IMR-90 (cell line): ENCODE results near the gene TP53I11. TPM values are rescaled to one million over a fixed set of nuclear protein-coding genes. Genes with fewer than 3 reads are reported as not detected.

Experiments
- ATAC-seq: fragments of 200-7000 bp; cut with Tn5 transposase; 2 replicates; pipeline ENCODE4 v1.9.1; 2020; ENCODE audit warnings: low read depth, mild to moderate bottlenecking, moderate library complexity
- BruUV-seq: library from RNA; stranded (reverse); fragments of 400-500 nt; replicated peaks from 2 replicates; lab custom pipeline; 2021; lab: Mats Ljungman, UMichigan
- CTCF ChIA-PET: fragments of 300-600 bp; formaldehyde crosslinking; extraction: SDS; loops from one replicate; lab custom pipeline; 2021; ENCODE audit warnings: antibody characterized with exemption; lab: Yijun Ruan, JAX
- POLR2A ChIA-PET: fragments of 300-600 bp; sonication (Branson Sonifier 250); formaldehyde crosslinking; loops from one replicate; lab custom pipeline; 2022; ENCODE audit warnings: antibody characterized with exemption; ENCODE audit not compliant: unreplicated experiment; lab: Charles Lee
- DNase-seq: peaks from one replicate; pipeline ENCODE4 v3.0.0; 2013
- H2AFZ ChIP-seq: replicated peaks from 2 replicates; pipeline ENCODE3; 2013; ENCODE audit warnings: low read length, mild to moderate bottlenecking; ENCODE audit not compliant: poor library complexity
- H2AK5ac ChIP-seq: 2 replicates; pipeline ENCODE4 v1.6.1; 2013; ENCODE audit warnings: low read depth, low read length, inconsistent platforms
- H2AK9ac ChIP-seq: replicated peaks from 2 replicates; pipeline ENCODE3; 2013; ENCODE audit warnings: mild to moderate bottlenecking, low read depth, low read length, moderate library complexity; ENCODE audit not compliant: poor library complexity
- H2BK120ac ChIP-seq: 2 replicates; pipeline ENCODE4 v1.6.1; 2013; ENCODE audit warnings: low read depth, low read length, inconsistent platforms
- H2BK15ac ChIP-seq: 3 replicates; pipeline ENCODE4 v1.6.1; 2013; ENCODE audit warnings: low read depth, low read length, inconsistent platforms
- H2BK20ac ChIP-seq: 2 replicates; pipeline ENCODE4 v1.6.1; 2013; ENCODE audit warnings: low read depth, mild to moderate bottlenecking, inconsistent platforms, low read length, moderate library complexity
- H2BK5ac ChIP-seq: 2 replicates; pipeline ENCODE4 v1.6.1; 2013; ENCODE audit warnings: mild to moderate bottlenecking, low read depth, low read length, inconsistent platforms; ENCODE audit not compliant: poor library complexity, severe bottlenecking
- H3K14ac ChIP-seq: replicated peaks from 2 replicates; pipeline ENCODE4 v1.6.1; 2013; ENCODE audit warnings: low read depth, low read length, inconsistent platforms
- H3K18ac ChIP-seq: 2 replicates; pipeline ENCODE4 v1.6.1; 2013; ENCODE audit warnings: low read depth, low read length, control low read depth
- H3K23ac ChIP-seq: 2 replicates; pipeline ENCODE4 v1.6.1; 2013; ENCODE audit warnings: low read depth, low read length, inconsistent platforms
- H3K27ac ChIP-seq: 2 replicates; pipeline ENCODE4 v1.5.1; 2013; ENCODE audit warnings: mild to moderate bottlenecking, control low read depth, low read length; ENCODE audit not compliant: insufficient read depth
- H3K27me3 ChIP-seq: 2 replicates; pipeline ENCODE4 v1.6.1; 2013; ENCODE audit warnings: low read length; ENCODE audit not compliant: control insufficient read depth, insufficient read depth
- H3K36me3 ChIP-seq: 2 replicates; pipeline ENCODE4 v1.6.1; 2013; ENCODE audit warnings: low read length, mixed read lengths; ENCODE audit not compliant: control insufficient read depth, insufficient read depth
- H3K4ac ChIP-seq: 2 replicates; pipeline ENCODE4 v1.6.1; 2013; ENCODE audit warnings: low read depth, low read length, inconsistent platforms
- H3K4me1 ChIP-seq: 2 replicates; pipeline ENCODE4 v1.6.1; 2013; ENCODE audit warnings: low read length, mixed read lengths; ENCODE audit not compliant: control insufficient read depth, insufficient read depth
- H3K4me2 ChIP-seq: 2 replicates; pipeline ENCODE4 v1.6.1; 2013; ENCODE audit warnings: low read depth, mild to moderate bottlenecking, control low read depth, low read length, moderate library complexity
- H3K4me3 ChIP-seq: 2 replicates; pipeline ENCODE4 v1.5.1; 2013; ENCODE audit warnings: low read depth, mild to moderate bottlenecking, control low read depth, low read length, moderate library complexity; ENCODE audit not compliant: insufficient read depth
- H3K56ac ChIP-seq: 2 replicates; pipeline ENCODE4 v1.6.1; 2013; ENCODE audit warnings: low read length, inconsistent platforms; ENCODE audit not compliant: insufficient read depth; ENCODE audit errors: extremely low read depth
- H3K79me1 ChIP-seq, 2 experiments: 2 replicates each; pipeline ENCODE4 v1.6.1; 2013; ENCODE audit warnings: low read length in 2 of 2, inconsistent platforms in 1 of 2, low read depth in 1 of 2
- H3K9ac ChIP-seq: 2 replicates; pipeline ENCODE4 v1.6.1; 2013; ENCODE audit warnings: low read depth, low read length, control low read depth
- H3K9me1 ChIP-seq: 2 replicates; pipeline ENCODE4 v1.6.1; 2013; ENCODE audit warnings: low read length, inconsistent platforms; ENCODE audit not compliant: insufficient read depth
- H3K9me3 ChIP-seq: 2 replicates; pipeline ENCODE4 v1.6.1; 2013; ENCODE audit warnings: low read length; ENCODE audit not compliant: control insufficient read depth, insufficient read depth
- H4K20me1 ChIP-seq: 2 replicates; pipeline ENCODE4 v1.6.1; 2013; ENCODE audit warnings: low read length, inconsistent platforms; ENCODE audit not compliant: insufficient read depth
- H4K5ac ChIP-seq: 2 replicates; pipeline ENCODE4 v1.6.1; 2013; ENCODE audit warnings: mild to moderate bottlenecking, low read depth, low read length, control low read depth
- H4K8ac ChIP-seq, 2 experiments: 2 replicates each; pipeline ENCODE4 v1.6.1; 2013; ENCODE audit warnings: low read depth in 2 of 2, low read length in 2 of 2, control low read depth in 1 of 2, inconsistent platforms in 1 of 2
- H4K91ac ChIP-seq: 2 replicates; pipeline ENCODE4 v1.6.1; 2013; ENCODE audit warnings: low read depth, low read length, inconsistent platforms; ENCODE audit not compliant: insufficient read depth
- BHLHE40 ChIP-seq: fragments of 150-350 bp; IDR thresholded peaks from 2 replicates; pipeline ENCODE4 v1.6.1; 2016; ENCODE audit warnings: mild to moderate bottlenecking, low read depth, low read length
- CEBPB ChIP-seq: IDR thresholded peaks from 2 replicates; pipeline ENCODE4 v1.6.1; 2012; ENCODE audit warnings: low read depth, low read length, improper control_type of control experiment
- CHD1 ChIP-seq: IDR thresholded peaks from 2 replicates; pipeline ENCODE4 v1.6.1; 2012; ENCODE audit warnings: low read depth, low read length, improper control_type of control experiment
- FOS ChIP-seq: fragments of 150-350 bp; IDR thresholded peaks from 2 replicates; pipeline ENCODE4 v1.6.1; 2016; ENCODE audit warnings: low read depth, low read length
- MAFK ChIP-seq: IDR thresholded peaks from 2 replicates; pipeline ENCODE4 v1.6.1; 2012; ENCODE audit warnings: low read depth, low read length, improper control_type of control experiment
- MAZ ChIP-seq: IDR thresholded peaks from 2 replicates; pipeline ENCODE4 v1.6.1; 2012; ENCODE audit warnings: low read depth, mild to moderate bottlenecking, low read length, improper control_type of control experiment, moderate library complexity, borderline replicate concordance
- MXI1 ChIP-seq: IDR thresholded peaks from 2 replicates; pipeline ENCODE4 v1.6.1; 2012; ENCODE audit warnings: low read depth, mild to moderate bottlenecking, low read length, moderate library complexity, borderline replicate concordance
- NFE2L2 ChIP-seq: fragments of 150-350 bp; IDR thresholded peaks from 2 replicates; pipeline ENCODE4 v1.6.1; 2016; ENCODE audit warnings: low read depth, mild to moderate bottlenecking, low read length
- POLR2A ChIP-seq: IDR thresholded peaks from 2 replicates; pipeline ENCODE4 v1.6.1; 2012; ENCODE audit warnings: mild to moderate bottlenecking, low read depth, low read length
- RAD21 ChIP-seq: IDR thresholded peaks from 2 replicates; pipeline ENCODE4 v1.6.1; 2012; ENCODE audit warnings: low read length, improper control_type of control experiment
- RCOR1 ChIP-seq: IDR thresholded peaks from 2 replicates; pipeline ENCODE4 v1.6.1; 2012; ENCODE audit warnings: mild to moderate bottlenecking, low read length, improper control_type of control experiment; ENCODE audit not compliant: insufficient replicate concordance
- RFX5 ChIP-seq: IDR thresholded peaks from 2 replicates; pipeline ENCODE4 v1.8.0; 2012; ENCODE audit warnings: low read depth, mild to moderate bottlenecking, low read length, moderate library complexity
- SMC3 ChIP-seq: fragments of 150-350 bp; IDR thresholded peaks from 2 replicates; pipeline ENCODE4 v1.6.1; 2016; ENCODE audit warnings: low read depth, mild to moderate bottlenecking, antibody characterized with exemption, low read length, moderate library complexity
- WGBS, 2 experiments: methylation state at CpG; one replicate each; pipeline versions ENCODE4 v1.1.5 to v1.1.7; 2013; ENCODE audit warnings: missing lambda C conversion rate in 2 of 2; ENCODE audit not compliant: insufficient read length in 1 of 2; ENCODE audit errors: extremely low coverage in 2 of 2; 5-methylcytosine and 5-hydroxymethylcytosine counted together
- dilution Hi-C: fragments of 300-500 bp; cut with HindIII; formaldehyde crosslinking; loops from one replicate; pipeline ENCODE4 v1.14.3; 2018; ENCODE audit warnings: low sequenced_read_pairs; ENCODE audit not compliant: unreplicated experiment
- in situ Hi-C: fragments of 300-500 bp; cut with MboI; formaldehyde crosslinking; loops from 3 replicates; pipeline ENCODE4 v1.14.3; 2019; ENCODE audit warnings: low sequenced_read_pairs, inconsistent platforms, mixed read lengths
- intact Hi-C: fragments of 100-400 bp; cut with micrococcal nuclease; formaldehyde crosslinking; loops from 2 replicates; pipeline ENCODE4 v1.10.0; 2022
- polyA plus RNA-seq, 3 experiments: library from polyadenylated mRNA; depleted of rRNA; stranded (reverse); fragments of >200 nt; gene quantifications; 2 replicates each; pipeline ENCODE4 v1.2.3, GENCODE V29; 2012; ENCODE audit warnings: low replicate concordance in 1 of 3
- total RNA-seq: library from RNA; depleted of rRNA; stranded (reverse); fragments of >200 nt; gene quantifications from 2 replicates; pipeline ENCODE4 v1.2.3, GENCODE V29; 2012
- TF ChIP-seq, protein P1 (sequence below): conservative IDR thresholded peaks from 2 replicates; pipeline ENCODE4 v1.5.1; 2012; ENCODE audit warnings: mild to moderate bottlenecking, low read depth, low read length, improper control_type of control experiment
- TF ChIP-seq, protein P2 (sequence below): fragments of 150-350 bp; IDR thresholded peaks from 2 replicates; pipeline ENCODE4 v1.6.1; 2017; ENCODE audit warnings: mild to moderate bottlenecking, antibody characterized with exemption, low read length, low read depth
- TF ChIP-seq, protein P3 (sequence below): fragments of 150-350 bp; IDR thresholded peaks from 2 replicates; pipeline ENCODE4 v1.6.1; 2016; ENCODE audit warnings: low read depth, mild to moderate bottlenecking, low read length, moderate library complexity, borderline replicate concordance

TP53I11 gene
- total and polyA plus RNA-seq, 2 of the 4 experiments (the other 2 are of a cell fraction): 3.9 to 22.0 TPM

DNA sequence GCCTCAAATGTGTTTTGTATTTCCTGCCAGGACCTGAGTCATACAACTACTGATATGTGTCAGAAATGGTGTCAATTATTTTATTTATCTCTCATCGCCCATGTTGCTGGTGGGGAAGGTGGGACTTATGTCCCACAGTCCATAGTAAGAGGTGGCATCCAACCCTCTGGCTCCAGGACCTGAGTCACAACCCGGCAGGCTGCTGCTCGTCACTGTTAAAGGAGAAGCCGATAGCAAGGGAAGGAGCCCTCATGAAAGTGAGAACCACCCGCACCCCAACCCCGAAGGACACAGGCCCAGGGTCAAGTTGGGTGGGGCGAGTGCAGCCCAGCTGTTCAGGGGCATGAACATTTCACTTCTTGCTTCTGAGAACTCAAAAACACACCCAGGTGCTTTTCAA, 33.1 kb upstream of the TP53I11 start:
- DNase-seq (no peak), ATAC-seq (no peak)
- no peak overlapping the region for H2BK15ac ChIP-seq
- no peak overlapping the region for H3K4me3 ChIP-seq
- dilution Hi-C loops (no loop called here), in situ Hi-C loops (no loop called here), intact Hi-C loops (no loop called here)
- H3K36me3 ChIP-seq: no peaks in the 10 kb centered on the region
- H2BK120ac ChIP-seq: no peak overlapping the region
- H4K5ac ChIP-seq: no peak overlapping the region
- H2AK9ac ChIP-seq: no peak overlapping the region
- no peak overlapping the region for H3K56ac ChIP-seq
- no peak overlapping the region for H4K8ac ChIP-seq
- no peak overlapping the region for H2BK5ac ChIP-seq
- H3K9me3 ChIP-seq: peaks cover 3% of the 10 kb centered on the region; the same call in 1 of the 2 replicates
- H3K79me1 ChIP-seq: no peaks in the 10 kb centered on the region
- H3K27me3 ChIP-seq: peaks cover 38% of the 10 kb centered on the region
- H3K4me2 ChIP-seq: no peak overlapping the region
- H3K23ac ChIP-seq: no peak overlapping the region
- no peak for TF ChIP-seq RCOR1
- TF ChIP-seq CHD1: no peak
- no peak for TF ChIP-seq SMC3
- TF ChIP-seq, protein P1, sequence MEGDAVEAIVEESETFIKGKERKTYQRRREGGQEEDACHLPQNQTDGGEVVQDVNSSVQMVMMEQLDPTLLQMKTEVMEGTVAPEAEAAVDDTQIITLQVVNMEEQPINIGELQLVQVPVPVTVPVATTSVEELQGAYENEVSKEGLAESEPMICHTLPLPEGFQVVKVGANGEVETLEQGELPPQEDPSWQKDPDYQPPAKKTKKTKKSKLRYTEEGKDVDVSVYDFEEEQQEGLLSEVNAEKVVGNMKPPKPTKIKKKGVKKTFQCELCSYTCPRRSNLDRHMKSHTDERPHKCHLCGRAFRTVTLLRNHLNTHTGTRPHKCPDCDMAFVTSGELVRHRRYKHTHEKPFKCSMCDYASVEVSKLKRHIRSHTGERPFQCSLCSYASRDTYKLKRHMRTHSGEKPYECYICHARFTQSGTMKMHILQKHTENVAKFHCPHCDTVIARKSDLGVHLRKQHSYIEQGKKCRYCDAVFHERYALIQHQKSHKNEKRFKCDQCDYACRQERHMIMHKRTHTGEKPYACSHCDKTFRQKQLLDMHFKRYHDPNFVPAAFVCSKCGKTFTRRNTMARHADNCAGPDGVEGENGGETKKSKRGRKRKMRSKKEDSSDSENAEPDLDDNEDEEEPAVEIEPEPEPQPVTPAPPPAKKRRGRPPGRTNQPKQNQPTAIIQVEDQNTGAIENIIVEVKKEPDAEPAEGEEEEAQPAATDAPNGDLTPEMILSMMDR: no peak
- no peak for TF ChIP-seq MAFK
- TF ChIP-seq MXI1: no peak
- no peak for TF ChIP-seq MAZ
- TF ChIP-seq, protein P2, sequence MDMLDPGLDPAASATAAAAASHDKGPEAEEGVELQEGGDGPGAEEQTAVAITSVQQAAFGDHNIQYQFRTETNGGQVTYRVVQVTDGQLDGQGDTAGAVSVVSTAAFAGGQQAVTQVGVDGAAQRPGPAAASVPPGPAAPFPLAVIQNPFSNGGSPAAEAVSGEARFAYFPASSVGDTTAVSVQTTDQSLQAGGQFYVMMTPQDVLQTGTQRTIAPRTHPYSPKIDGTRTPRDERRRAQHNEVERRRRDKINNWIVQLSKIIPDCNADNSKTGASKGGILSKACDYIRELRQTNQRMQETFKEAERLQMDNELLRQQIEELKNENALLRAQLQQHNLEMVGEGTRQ: no peak
- no peak for TF ChIP-seq CEBPB
- TF ChIP-seq, protein P3, sequence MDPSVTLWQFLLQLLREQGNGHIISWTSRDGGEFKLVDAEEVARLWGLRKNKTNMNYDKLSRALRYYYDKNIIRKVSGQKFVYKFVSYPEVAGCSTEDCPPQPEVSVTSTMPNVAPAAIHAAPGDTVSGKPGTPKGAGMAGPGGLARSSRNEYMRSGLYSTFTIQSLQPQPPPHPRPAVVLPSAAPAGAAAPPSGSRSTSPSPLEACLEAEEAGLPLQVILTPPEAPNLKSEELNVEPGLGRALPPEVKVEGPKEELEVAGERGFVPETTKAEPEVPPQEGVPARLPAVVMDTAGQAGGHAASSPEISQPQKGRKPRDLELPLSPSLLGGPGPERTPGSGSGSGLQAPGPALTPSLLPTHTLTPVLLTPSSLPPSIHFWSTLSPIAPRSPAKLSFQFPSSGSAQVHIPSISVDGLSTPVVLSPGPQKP: no peak
- no peak for TF ChIP-seq NFE2L2
- TF ChIP-seq RAD21: no peak
- TF ChIP-seq FOS: no peak
- TF ChIP-seq POLR2A: no peak
- TF ChIP-seq RFX5: no peak
- no peak for TF ChIP-seq BHLHE40
- BruUV-seq: no TSS peak
- POLR2A ChIA-PET: no interaction called here
- no peak overlapping the region for H3K4ac ChIP-seq
- WGBS, 2 experiments: 83% methylated on average over 4 of the region's 7 CpGs; no CpG with 5 or more reads in 1 of the 2 experiments
- CTCF ChIA-PET: no interaction called here
- no peak overlapping the region for H3K9ac ChIP-seq
- no peak overlapping the region for H3K18ac ChIP-seq
- H3K4me1 ChIP-seq: no peaks in the 10 kb centered on the region; the same call in 1 of the 2 replicates
- no peaks in the 10 kb centered on the region for H4K20me1 ChIP-seq
- H2AK5ac ChIP-seq: no peak overlapping the region
- H2AFZ ChIP-seq: no peak overlapping the region
- H3K27ac ChIP-seq: no peak overlapping the region
- no peak overlapping the region for H4K91ac ChIP-seq
- no peak overlapping the region for H3K14ac ChIP-seq
- no peak overlapping the region for H2BK20ac ChIP-seq
- H3K9me1 ChIP-seq: no peaks in the 10 kb centered on the region
